ENCODE data around the gene TPX2. TPM values are rescaled to one million over a fixed set of nuclear protein-coding genes. Genes with fewer than 3 reads are reported as not detected.

Gene TPX2
- total and polyA plus RNA-seq, 2 experiments from 2014 or later: 12.3 to 120 TPM

DNA sequence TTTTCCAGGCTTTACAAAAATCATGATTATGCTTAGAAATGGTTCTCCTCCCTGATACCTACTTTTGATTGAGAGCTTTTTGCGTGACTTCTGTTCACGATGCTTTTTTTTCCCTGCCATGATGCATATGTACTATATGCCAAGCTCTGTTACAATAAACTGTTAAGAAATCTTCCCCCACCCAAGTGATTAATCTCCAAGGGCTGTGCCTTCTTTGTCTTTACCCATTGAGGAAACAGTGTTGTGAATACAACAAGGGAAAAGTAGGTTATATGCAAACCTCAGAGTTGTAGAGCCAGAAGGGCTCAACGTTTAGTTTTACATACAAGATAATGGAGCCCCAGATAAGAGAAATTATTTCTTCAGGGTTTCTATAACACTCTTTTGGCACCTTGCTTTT, 46.0 kb downstream of the TPX2 start:
- H3K27ac ChIP-seq: no peak overlapping the region
- H3K4me1 ChIP-seq (ENCODE audit: low read depth): peaks cover 6% of the 10 kb centered on the region
- no peaks in the 10 kb centered on the region for H3K27me3 ChIP-seq
- DNase-seq (ENCODE audit: low read depth in 1 of 2, low spot score in 1 of 2): no peak
- H3K36me3 ChIP-seq: peaks cover 30% of the 10 kb centered on the region
- no peaks in the 10 kb centered on the region for H3K9me3 ChIP-seq (ENCODE audit: low read depth)
- TF ChIP-seq, protein P1, sequence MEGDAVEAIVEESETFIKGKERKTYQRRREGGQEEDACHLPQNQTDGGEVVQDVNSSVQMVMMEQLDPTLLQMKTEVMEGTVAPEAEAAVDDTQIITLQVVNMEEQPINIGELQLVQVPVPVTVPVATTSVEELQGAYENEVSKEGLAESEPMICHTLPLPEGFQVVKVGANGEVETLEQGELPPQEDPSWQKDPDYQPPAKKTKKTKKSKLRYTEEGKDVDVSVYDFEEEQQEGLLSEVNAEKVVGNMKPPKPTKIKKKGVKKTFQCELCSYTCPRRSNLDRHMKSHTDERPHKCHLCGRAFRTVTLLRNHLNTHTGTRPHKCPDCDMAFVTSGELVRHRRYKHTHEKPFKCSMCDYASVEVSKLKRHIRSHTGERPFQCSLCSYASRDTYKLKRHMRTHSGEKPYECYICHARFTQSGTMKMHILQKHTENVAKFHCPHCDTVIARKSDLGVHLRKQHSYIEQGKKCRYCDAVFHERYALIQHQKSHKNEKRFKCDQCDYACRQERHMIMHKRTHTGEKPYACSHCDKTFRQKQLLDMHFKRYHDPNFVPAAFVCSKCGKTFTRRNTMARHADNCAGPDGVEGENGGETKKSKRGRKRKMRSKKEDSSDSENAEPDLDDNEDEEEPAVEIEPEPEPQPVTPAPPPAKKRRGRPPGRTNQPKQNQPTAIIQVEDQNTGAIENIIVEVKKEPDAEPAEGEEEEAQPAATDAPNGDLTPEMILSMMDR (IDR thresholded peaks at IDR 0.05; ENCODE audit: low read depth, low read length): no peak
- no peak overlapping the region for H3K4me3 ChIP-seq

DNA sequence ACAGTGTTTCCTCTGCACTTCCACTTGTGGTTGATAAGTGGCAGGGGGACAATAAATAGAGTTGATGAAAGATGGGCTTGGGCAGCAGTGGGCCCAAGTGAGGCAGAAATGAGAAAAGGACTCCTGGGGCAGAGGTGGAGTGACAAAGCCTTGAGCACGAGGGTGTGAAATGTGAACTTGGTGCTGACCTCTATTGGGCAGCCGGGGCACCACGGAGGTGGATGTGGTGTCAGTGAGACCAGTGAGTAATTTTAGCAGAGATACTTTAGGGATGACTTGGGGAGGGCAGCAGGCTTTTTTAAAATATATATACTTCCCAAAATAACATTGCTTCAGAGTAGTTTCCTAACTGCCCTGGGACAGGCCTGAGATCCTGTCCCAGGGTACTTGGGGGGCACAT, 49.5 kb downstream of the TPX2 start:
- no peaks in the 10 kb centered on the region for H3K27me3 ChIP-seq

DNA sequence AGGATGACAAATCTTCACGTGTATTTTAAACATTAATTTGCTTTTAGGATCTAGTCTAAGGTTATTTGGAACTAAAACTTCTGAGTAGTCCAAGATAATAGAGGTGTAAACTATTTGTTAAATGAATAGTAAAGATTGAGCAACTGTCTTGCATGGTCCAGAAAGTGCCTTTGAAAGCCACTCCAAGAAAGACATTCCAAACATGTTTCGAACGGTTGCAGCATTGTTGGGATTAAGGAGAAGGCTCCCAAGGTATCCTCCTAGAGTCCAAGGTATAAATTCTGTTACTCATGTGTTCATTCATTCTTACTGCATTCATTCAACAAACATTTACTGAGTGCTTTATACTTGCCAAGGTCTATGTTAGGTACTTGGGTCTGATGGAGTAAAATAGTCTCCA, 51.3 kb downstream of the TPX2 start:
- TF ChIP-seq, protein P1 (IDR thresholded peaks at IDR 0.05; ENCODE audit: low read depth, low read length): no peak
- Histone ChIP-seq H3K36me3 (peaks cover 19% of the 10 kb centered on the region), H3K27ac (no peak overlapping the region), H3K9me3 (ENCODE audit: low read depth) (no peaks in the 10 kb centered on the region), H3K4me1 (ENCODE audit: low read depth) (peaks cover 6% of the 10 kb centered on the region), H3K4me3 (no peak overlapping the region), H3K27me3 (no peaks in the 10 kb centered on the region)
- peak in 1 of 2 donors; percentile 24 for DNase-seq (ENCODE audit: low read depth in 1 of 2, low spot score in 1 of 2)

More for the DNA sequence above, 49.5 kb downstream of the TPX2 start:
- peak in 1 of 2 donors; percentile 36 for DNase-seq (ENCODE audit: low read depth in 1 of 2, low spot score in 1 of 2)
- peaks cover 6% of the 10 kb centered on the region for H3K4me1 ChIP-seq (ENCODE audit: low read depth)
- H3K36me3 ChIP-seq: peaks cover 22% of the 10 kb centered on the region
- H3K4me3 ChIP-seq: no peak overlapping the region
- no peaks in the 10 kb centered on the region for H3K9me3 ChIP-seq (ENCODE audit: low read depth)
- TF ChIP-seq, protein P1 (IDR thresholded peaks at IDR 0.05; ENCODE audit: low read depth, low read length): peak; percentile 25
- no peak overlapping the region for H3K27ac ChIP-seq

- Histone ChIP-seq H3K27me3 (no peaks in the 10 kb centered on the region), H3K4me1 (ENCODE audit: low read depth) (no peaks in the 10 kb centered on the region), H3K27ac (no peak overlapping the region), H3K4me3 (no peak overlapping the region), H3K9me3 (ENCODE audit: low read depth) (no peaks in the 10 kb centered on the region), H3K36me3 (peaks cover 57% of the 10 kb centered on the region)
- DNase-seq (ENCODE audit: low read depth in 1 of 2, low spot score in 1 of 2): no peak
- TF ChIP-seq, protein P1 (IDR thresholded peaks at IDR 0.05; ENCODE audit: low read depth, low read length): no peak
Observed at GRCh38 chr20:31797364-31797763, 58.3 kb downstream of the TPX2 start.

DNA sequence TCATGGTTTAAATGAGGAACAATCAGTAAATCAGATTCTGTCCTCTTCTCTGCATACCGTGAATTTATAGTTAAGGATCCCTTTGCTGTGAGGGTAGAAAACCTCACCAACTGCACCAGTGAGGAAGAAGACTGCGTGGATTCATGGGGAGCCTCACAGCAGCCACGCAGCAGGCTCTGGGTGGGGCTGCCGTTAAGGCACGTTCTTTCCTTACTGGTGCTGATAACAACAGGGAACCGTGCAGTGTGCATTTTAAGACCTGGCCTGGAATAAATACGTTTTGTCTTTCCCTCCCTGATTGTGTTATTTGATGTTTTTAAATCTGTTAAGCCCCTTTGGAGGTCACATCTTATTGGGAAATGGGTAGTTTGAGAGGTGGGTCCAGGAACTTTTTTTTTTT, 62.4 kb downstream of the TPX2 start:
- no peaks in the 10 kb centered on the region for H3K4me1 ChIP-seq (ENCODE audit: low read depth)
- H3K4me3 ChIP-seq: no peak overlapping the region
- no peak for DNase-seq (ENCODE audit: low read depth in 1 of 2, low spot score in 1 of 2)
- H3K27ac ChIP-seq: no peak overlapping the region
- H3K27me3 ChIP-seq: no peaks in the 10 kb centered on the region
- TF ChIP-seq, protein P1 (IDR thresholded peaks at IDR 0.05; ENCODE audit: low read depth, low read length): no peak
- H3K9me3 ChIP-seq (ENCODE audit: low read depth): no peaks in the 10 kb centered on the region
- peaks cover 37% of the 10 kb centered on the region for H3K36me3 ChIP-seq
